Dedifferentiated amniotic fluid mesenchymal stem cell (primary cell): ENCODE measurements around the gene ALKBH7.

Experiments used
- DNase-seq: peaks from one replicate; pipeline ENCODE4 v3.0.0-alpha.2; 2016; ENCODE audit errors: extremely low spot score

Gene ALKBH7

GRCh38 chr19:6424195-6424938 is 51.8 kb downstream of the ALKBH7 start, which contains the start of gene KHSRP:
TSS of gene KHSRP (minus strand) at chr19:6424811. CDS start at chr19:6424701, 110 bp downstream.
- no peak for DNase-seq
